BE2C (cell line): ENCODE results near the gene TGFB3.

Source experiments
- DNase-seq: peaks from one replicate; pipeline ENCODE4 v3.0.0-alpha.2; 2020
- H3K27me3 ChIP-seq: fragments of 250-450 bp; sonication (Bioruptor Pico); 2 replicates; pipeline ENCODE4 v1.5.1; 2020; ENCODE audit warnings: mild to moderate bottlenecking
- H3K36me3 ChIP-seq: fragments of 250-450 bp; sonication (Bioruptor Pico); 2 replicates; pipeline ENCODE4 v1.5.1; 2020; ENCODE audit warnings: mild to moderate bottlenecking
- H3K4me1 ChIP-seq: fragments of 250-450 bp; sonication (Bioruptor Pico); 2 replicates; pipeline ENCODE4 v1.5.1; 2020
- H3K4me3 ChIP-seq: 2 replicates; pipeline ENCODE4 v1.5.1; 2011; ENCODE audit warnings: low read depth, low read length
- H3K9me3 ChIP-seq: fragments of 250-450 bp; sonication (Bioruptor Pico); 2 replicates; pipeline ENCODE4 v1.5.1; 2020
- CTCF ChIP-seq: IDR thresholded peaks from 2 replicates; pipeline ENCODE4 v1.5.1; 2012; ENCODE audit warnings: mild to moderate bottlenecking, low read depth, low read length

The TGFB3 gene

GRCh38 chr14:75991753-75992152 is 10.0 kb upstream of the TGFB3 start:
- no peak for TF ChIP-seq CTCF
- Histone ChIP-seq H3K36me3 (no peaks in the 10 kb centered on the region), H3K9me3 (no peaks in the 10 kb centered on the region), H3K4me3 (no peak overlapping the region), H3K4me1 (peaks cover 10% of the 10 kb centered on the region), H3K27me3 (no peaks in the 10 kb centered on the region)
- DNase-seq = no peak

- no peak for TF ChIP-seq CTCF
- H3K9me3 ChIP-seq = no peaks in the 10 kb centered on the region
- DNase-seq = no peak
- no peaks in the 10 kb centered on the region for H3K36me3 ChIP-seq
- H3K4me3 ChIP-seq = no peak overlapping the region
- H3K4me1 ChIP-seq = peaks cover 10% of the 10 kb centered on the region
- H3K27me3 ChIP-seq = no peaks in the 10 kb centered on the region
Observed at GRCh38 chr14:75990297-75990696, 8.5 kb upstream of the TGFB3 start.

DNA sequence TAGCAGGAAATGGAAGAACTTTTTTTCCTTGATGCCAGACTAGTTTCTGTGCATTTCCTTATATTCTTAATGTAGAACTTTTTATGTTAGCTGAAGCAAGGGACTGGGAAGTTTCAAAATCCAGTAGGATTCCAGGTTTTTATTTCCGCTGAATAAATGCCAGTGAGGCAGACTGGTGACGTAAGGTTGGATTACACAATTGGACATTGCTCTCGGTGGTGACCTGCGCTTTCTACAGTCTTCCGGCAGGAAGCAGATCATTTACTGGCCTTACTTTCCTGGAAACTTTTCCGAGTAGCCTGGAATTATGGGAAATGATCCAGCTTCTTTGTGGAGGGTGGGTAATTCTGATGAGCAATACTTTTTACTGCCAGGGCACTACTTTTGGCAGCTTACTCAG is 7.3 kb upstream of the TGFB3 start:
- H3K9me3 ChIP-seq = no peaks in the 10 kb centered on the region
- H3K4me3 ChIP-seq = no peak overlapping the region
- no peaks in the 10 kb centered on the region for H3K27me3 ChIP-seq
- H3K36me3 ChIP-seq = no peaks in the 10 kb centered on the region
- H3K4me1 ChIP-seq = peaks cover 10% of the 10 kb centered on the region
- no peak for DNase-seq
- TF ChIP-seq CTCF = no peak

DNA sequence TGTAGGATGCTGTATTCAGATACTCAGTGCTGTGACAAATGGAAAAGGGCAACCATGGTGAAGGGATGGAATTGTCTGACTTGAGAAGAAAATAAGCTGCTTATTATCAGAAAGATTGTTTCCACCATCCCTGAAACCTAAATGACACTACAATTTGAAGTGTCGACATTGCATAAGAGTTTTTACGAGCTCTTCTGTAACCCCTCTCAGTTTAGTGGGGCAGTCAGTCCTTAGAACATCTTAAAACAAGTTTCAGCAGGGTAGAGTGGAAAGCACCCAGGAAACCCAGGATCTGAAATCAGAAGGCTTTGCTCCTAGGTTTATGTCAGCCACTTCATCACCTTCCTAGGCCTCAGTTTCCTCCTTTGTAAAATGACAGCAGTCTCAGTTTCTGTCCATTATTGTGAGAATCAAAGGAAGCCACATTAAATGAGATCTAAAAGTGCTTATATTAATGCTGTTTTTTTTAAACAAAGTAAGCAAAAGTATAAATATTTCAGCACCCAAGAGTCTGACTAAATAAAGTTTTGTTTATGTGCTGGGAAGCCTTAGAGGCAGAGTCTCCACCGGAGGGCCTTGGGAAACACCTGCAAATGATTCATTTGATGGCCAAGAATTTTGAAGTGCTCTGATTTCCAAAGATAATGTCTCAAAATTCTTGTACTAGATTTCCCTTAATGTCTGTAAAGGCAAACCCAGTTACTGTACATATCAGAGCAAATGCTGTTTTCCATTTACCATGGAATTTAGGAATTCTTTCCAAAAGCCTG is 5.6 kb upstream of the TGFB3 start:
- Histone ChIP-seq H3K9me3 (no peaks in the 10 kb centered on the region), H3K27me3 (no peaks in the 10 kb centered on the region), H3K36me3 (no peaks in the 10 kb centered on the region), H3K4me1 (peaks cover 5% of the 10 kb centered on the region; the same call in 1 of the 2 replicates), H3K4me3 (no peak overlapping the region)
- no peak for DNase-seq
- no peak for TF ChIP-seq CTCF

GRCh38 chr14:75986439-75986765 is 4.6 kb upstream of the TGFB3 start:
- Histone ChIP-seq H3K9me3 (no peaks in the 10 kb centered on the region), H3K36me3 (no peaks in the 10 kb centered on the region), H3K27me3 (no peaks in the 10 kb centered on the region), H3K4me1 (peaks cover 5% of the 10 kb centered on the region; the same call in 1 of the 2 replicates), H3K4me3 (peak overlapping the region; percentile 80)
- TF ChIP-seq CTCF = no peak
- DNase-seq = no peak

GRCh38 chr14:75985618-75986438 is 4.0 kb upstream of the TGFB3 start, which contains the start of gene IFT43:
IFT43 (plus strand) TSS chr14:75985763; CDS start chr14:75985787, 24 bp downstream.
- Histone ChIP-seq H3K4me3 (peak within 1 kb of the TSS; percentile 80), H3K36me3 (no peaks in the 10 kb centered on the region), H3K4me1 (peaks cover 5% of the 10 kb centered on the region; the same call in 1 of the 2 replicates), H3K27me3 (no peaks in the 10 kb centered on the region), H3K9me3 (no peaks in the 10 kb centered on the region)
- peak; percentile 78 for DNase-seq
- TF ChIP-seq CTCF = no peak
